Aorta (tissue), 5 donors: ENCODE results near the gene THAP12. TPM values are rescaled to one million over a fixed set of nuclear protein-coding genes. Genes with fewer than 3 reads are reported as not detected.

Experiments used
- ATAC-seq: fragments of 200-7000 bp; cut with Tn5 transposase; one replicate; pipeline ENCODE4 v1.9.1; 2022; ENCODE audit warnings: moderate library complexity; ENCODE audit not compliant: low FRiP score
- DNase-seq, 2 donors: peaks; one replicate each; pipeline ENCODE4 v3.0.0-alpha.2; 2020
- H3K27ac ChIP-seq, 2 donors: one replicate each; pipeline ENCODE4 v1.5.1; 2013; ENCODE audit warnings: low read length in 2 of 2, mild to moderate bottlenecking in 2 of 2, moderate library complexity in 2 of 2, control low read depth in 1 of 2, inconsistent platforms in 1 of 2, low read depth in 1 of 2
- H3K27me3 ChIP-seq, 2 donors: one replicate each; pipeline ENCODE4 v1.6.1; 2013; ENCODE audit warnings: control low read depth in 1 of 2, low read length in 1 of 2, mild to moderate bottlenecking in 1 of 2, moderate library complexity in 1 of 2; ENCODE audit not compliant: insufficient read depth in 2 of 2, control insufficient read depth in 1 of 2
- H3K36me3 ChIP-seq, 2 donors: one replicate each; pipeline ENCODE4 v1.6.1; 2013; ENCODE audit warnings: control low read depth in 1 of 2, low read length in 1 of 2, mild to moderate bottlenecking in 1 of 2; ENCODE audit not compliant: insufficient read depth in 2 of 2, control insufficient read depth in 1 of 2
- H3K4me1 ChIP-seq, 2 donors: one replicate each; pipeline ENCODE4 v1.6.1; 2013; ENCODE audit warnings: low read length in 2 of 2, control low read depth in 1 of 2, mild to moderate bottlenecking in 1 of 2, moderate library complexity in 1 of 2; ENCODE audit not compliant: insufficient read depth in 2 of 2, control insufficient read depth in 1 of 2
- H3K4me3 ChIP-seq, 2 donors: one replicate each; pipeline ENCODE4 v1.5.1; 2013; ENCODE audit warnings: low read length in 2 of 2, control low read depth in 1 of 2, mild to moderate bottlenecking in 1 of 2
- H3K9me3 ChIP-seq: one replicate; pipeline ENCODE4 v1.6.1; 2013; ENCODE audit warnings: mild to moderate bottlenecking, low read length; ENCODE audit not compliant: control insufficient read depth
- WGBS, 2 donors: extraction: QIAGEN DNeasy Blood & Tissue Kit; methylation state at CpG; one replicate each; pipeline ENCODE4 v1.1.7; 2013; 5-methylcytosine and 5-hydroxymethylcytosine counted together
- intact Hi-C, 2 donors: fragments of 100-400 bp; cut with DNase I; formaldehyde crosslinking; loops; one replicate each; pipeline versions ENCODE4 v1.14.2 to v1.15.0; 2022
- polyA plus RNA-seq, 2 donors: library from polyadenylated mRNA; stranded (reverse); fragments of 200-250 nt; gene quantifications; one replicate each; pipeline ENCODE4 v1.2.3, GENCODE V29; 2013
- total RNA-seq, 2 donors: library from RNA; stranded (reverse); fragmentation: NEBNext Ultra II Directional; extraction: Animal tissue kit (Norgen Biotek cat#: 25700); gene quantifications; one replicate each; pipeline ENCODE4 v1.2.1, GENCODE V29; 2021
- donor health status: healthy with polysubstance abuse.
- donor health status: Bipolar disorder and iron deficiency.
- donor health status: DM: no; HTN: no; CAD: no.
- donor health status: DM: no; HTN: no; CAD: no.
- donor health status: DM: yes; HTN: yes; CAD: no.

The THAP12 gene
- total and polyA plus RNA-seq, 4 donors: 20.4 to 41.0 (median 32.2) TPM

DNA sequence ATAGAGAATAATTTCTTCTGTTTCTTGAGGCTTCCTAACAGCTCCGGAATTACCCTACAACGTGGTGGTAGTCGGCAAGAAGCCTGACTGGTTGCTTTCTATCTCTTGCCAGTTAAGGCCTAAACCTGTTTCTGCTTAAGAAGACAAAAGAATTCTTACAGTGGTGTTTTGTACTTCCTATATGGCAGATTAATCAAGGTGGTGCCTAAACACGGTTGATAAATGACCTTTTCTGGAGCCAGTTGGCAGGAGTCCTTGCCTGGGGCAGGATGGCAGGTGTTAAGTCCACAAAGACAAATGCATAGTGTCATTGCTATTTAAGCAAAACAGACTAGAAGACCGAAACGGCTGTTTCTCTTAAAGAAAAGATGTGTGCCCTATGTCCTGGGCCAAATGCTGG lies 10.1 kb upstream of the THAP12 start:
- 55 to 58% methylated on average over 6 of the region's 6 CpGs for WGBS, 2 donors
- no peak for DNase-seq
- intact Hi-C loops: no loop called here

DNA sequence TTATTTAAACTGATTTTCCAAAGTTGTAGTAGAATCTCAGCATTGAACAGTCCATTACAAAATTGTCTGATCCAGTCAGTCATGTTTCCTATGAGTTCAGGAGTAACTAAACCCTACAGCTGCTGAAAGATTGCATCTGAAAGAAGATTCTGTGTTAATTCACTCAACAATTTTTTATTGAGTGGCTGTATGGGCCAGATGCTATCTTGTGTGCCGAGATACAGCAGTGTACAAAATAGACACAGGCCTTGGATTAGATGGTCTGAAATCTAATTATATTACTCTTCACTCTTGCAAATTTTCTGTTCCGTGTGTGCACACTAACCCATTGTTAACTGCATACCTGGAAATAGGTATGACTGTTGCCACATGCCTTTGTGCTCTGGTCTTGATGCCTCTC lies 7.5 kb upstream of the THAP12 start:
- H3K27ac ChIP-seq: no peak overlapping the region
- 95 to 99% methylated on average over 2 of the region's 2 CpGs for WGBS, 2 donors
- H3K27me3 ChIP-seq: no peaks in the 10 kb centered on the region
- no peak for DNase-seq
- H3K36me3 ChIP-seq: no peaks in the 10 kb centered on the region
- ATAC-seq: no peak
- H3K9me3 ChIP-seq: no peaks in the 10 kb centered on the region
- no peak overlapping the region for H3K4me3 ChIP-seq
- intact Hi-C loops: loop anchor here in 1 of 2 donors (10.0 kb wide), 1 partner anchor 286 kb away; the partner anchor contains the start of gene LRRC32
- no peaks in the 10 kb centered on the region for H3K4me1 ChIP-seq

More for the DNA sequence above, 10.1 kb upstream of the THAP12 start:
- Histone ChIP-seq H3K4me1 (no peaks in the 10 kb centered on the region), H3K4me3 (no peak overlapping the region), H3K27me3 (no peaks in the 10 kb centered on the region), H3K9me3 (no peaks in the 10 kb centered on the region), H3K36me3 (no peaks in the 10 kb centered on the region), H3K27ac (no peak overlapping the region)
- no peak for ATAC-seq

DNA sequence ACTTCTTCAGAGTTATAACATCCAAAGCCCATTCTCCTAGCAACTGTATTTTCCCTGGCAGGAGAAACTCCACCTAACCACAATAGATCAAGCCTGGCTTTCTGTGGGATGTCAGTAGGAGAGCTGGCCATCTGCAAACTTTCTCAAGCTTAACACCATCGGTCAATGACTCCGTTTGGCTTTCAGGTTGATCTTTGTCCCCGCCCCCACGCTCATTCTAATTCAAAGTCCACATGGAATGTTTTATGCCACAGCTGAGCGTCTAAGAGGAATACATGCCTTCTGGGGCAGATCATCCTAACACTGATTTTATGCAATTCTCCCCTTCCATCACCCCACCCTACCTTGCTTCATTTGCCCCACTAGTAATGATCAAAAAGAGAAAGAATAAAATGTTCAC lies 5.0 kb upstream of the THAP12 start:
- H3K4me3 ChIP-seq: no peak overlapping the region
- intact Hi-C loops: loop anchor here in 1 of 2 donors (10.0 kb wide), 1 partner anchor 289 kb away; the partner anchor contains the start of gene LRRC32
- no peaks in the 10 kb centered on the region for H3K4me1 ChIP-seq
- H3K27ac ChIP-seq: no peak overlapping the region
- no peaks in the 10 kb centered on the region for H3K27me3 ChIP-seq
- H3K36me3 ChIP-seq: no peaks in the 10 kb centered on the region
- no peak for DNase-seq
- H3K9me3 ChIP-seq: no peaks in the 10 kb centered on the region
- ATAC-seq: no peak
- 72 to 77% methylated on average over 5 of the region's 5 CpGs for WGBS, 2 donors

DNA sequence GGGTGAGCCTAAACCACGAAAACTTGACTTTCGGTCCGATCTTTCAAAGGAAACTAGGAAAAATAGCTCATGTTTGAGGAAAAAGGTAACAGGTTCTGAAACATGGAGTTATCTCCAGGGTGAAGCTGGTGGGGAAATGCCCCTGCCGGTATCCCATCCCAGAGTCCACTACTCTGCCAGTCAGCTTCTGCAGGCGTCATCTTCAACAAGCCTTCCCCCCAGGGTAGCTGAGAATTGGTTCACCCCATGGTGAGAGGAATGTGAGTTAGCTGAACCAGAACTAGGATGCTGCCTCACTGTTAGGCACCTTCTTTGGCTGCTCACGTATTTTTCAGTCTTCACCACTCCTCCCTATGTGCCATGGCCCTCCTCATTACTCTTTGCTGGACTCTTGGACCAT lies 1.3 kb upstream of the THAP12 start:
- WGBS, 2 donors: 63 to 67% methylated on average over 6 of the region's 6 CpGs
- H3K4me3 ChIP-seq: no peak overlapping the region
- H3K27ac ChIP-seq: no peak overlapping the region
- intact Hi-C loops: loop anchor here (5.0 to 10.0 kb wide), 2 partner anchors 60 to 293 kb away; partner anchors contain the start of gene LRRC32 (in 1 of the 2)
- H3K9me3 ChIP-seq: no peaks in the 10 kb centered on the region
- no peaks in the 10 kb centered on the region for H3K36me3 ChIP-seq
- no peaks in the 10 kb centered on the region for H3K27me3 ChIP-seq
- DNase-seq (no peak), ATAC-seq (no peak)
- H3K4me1 ChIP-seq: no peaks in the 10 kb centered on the region

DNA sequence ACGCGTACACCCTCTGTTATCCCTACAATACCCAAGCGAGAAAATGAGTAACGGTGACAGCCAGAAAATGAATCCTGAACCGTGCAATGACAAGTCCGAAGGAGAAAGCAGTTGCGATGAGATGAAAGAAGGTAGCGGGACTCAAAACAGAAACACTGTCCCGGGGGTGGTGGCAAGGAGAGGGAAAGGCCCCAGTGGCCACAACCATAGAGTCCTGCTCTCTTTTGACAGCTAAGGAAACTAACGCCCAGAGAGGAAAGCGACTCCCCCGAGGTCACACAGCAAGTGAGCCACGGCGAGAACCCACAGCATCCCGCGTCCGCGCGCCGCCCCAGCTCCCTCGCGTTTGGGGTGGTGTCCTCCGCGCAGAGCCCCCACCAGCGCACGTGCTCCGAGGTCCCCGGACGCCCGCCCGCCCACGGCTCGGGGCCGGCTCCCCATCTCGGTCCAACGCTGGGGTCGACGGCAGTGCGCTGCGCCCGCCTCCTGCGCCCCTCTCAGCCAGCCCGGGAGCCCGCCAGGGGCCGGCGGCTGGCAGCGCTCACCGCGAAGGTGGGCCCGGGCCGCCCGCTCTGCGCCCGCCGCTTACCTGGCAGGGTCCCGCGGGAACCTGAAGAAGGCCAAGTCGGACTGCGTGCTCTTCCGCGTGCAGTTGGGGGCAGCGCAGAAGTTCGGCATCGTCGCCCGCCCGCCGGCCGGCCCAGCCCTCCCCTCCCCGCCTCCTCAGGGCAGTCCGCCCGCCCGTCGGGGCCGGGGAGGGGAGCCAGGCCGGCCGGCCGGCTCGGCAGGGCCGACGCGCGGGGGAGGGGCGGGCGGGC lies 564 bp downstream of the THAP12 start:
- Histone ChIP-seq H3K4me1 (no peaks in the 10 kb centered on the region), H3K9me3 (no peaks in the 10 kb centered on the region), H3K27me3 (no peaks in the 10 kb centered on the region), H3K36me3 (no peaks in the 10 kb centered on the region), H3K4me3 (peak overlapping the region; percentile 71 to 90), H3K27ac (no peak overlapping the region)
- peak; percentile 16 for ATAC-seq
- peak; percentile 53 to 84 for DNase-seq
- intact Hi-C loops: loop anchor here (2.0 to 10.0 kb wide), 3 partner anchors 62 to 294 kb away; partner anchors contain the start of genes EMSY (in 1 of the 2) and LRRC32 (in 1 of the 2)
- WGBS, 2 donors: 0 to 1% methylated on average over 34 to 85 of the region's 85 CpGs

DNA sequence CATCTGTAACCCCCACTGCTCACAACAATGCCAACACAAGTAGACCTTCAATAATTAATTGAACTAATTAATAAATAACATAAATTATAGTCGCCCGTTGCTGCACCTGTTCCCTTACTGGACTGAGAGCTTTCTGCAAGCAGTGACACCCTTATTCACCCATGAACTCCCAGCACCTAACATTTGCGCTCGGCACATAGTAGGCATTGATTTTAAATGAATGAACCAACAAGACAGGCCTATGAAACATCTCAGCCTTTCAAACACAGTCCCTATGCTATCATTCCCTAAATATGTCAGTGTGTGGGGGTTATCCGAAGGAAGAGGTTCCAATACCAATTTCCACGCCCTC lies 1.1 kb downstream of the THAP12 start:
- WGBS, 2 donors: 38 to 40% methylated on average over 6 of the region's 6 CpGs
- intact Hi-C loops: loop anchor here (2.0 to 10.0 kb wide), 3 partner anchors 63 to 295 kb away; partner anchors contain the start of genes EMSY (in 1 of the 2) and LRRC32 (in 1 of the 2)

DNA sequence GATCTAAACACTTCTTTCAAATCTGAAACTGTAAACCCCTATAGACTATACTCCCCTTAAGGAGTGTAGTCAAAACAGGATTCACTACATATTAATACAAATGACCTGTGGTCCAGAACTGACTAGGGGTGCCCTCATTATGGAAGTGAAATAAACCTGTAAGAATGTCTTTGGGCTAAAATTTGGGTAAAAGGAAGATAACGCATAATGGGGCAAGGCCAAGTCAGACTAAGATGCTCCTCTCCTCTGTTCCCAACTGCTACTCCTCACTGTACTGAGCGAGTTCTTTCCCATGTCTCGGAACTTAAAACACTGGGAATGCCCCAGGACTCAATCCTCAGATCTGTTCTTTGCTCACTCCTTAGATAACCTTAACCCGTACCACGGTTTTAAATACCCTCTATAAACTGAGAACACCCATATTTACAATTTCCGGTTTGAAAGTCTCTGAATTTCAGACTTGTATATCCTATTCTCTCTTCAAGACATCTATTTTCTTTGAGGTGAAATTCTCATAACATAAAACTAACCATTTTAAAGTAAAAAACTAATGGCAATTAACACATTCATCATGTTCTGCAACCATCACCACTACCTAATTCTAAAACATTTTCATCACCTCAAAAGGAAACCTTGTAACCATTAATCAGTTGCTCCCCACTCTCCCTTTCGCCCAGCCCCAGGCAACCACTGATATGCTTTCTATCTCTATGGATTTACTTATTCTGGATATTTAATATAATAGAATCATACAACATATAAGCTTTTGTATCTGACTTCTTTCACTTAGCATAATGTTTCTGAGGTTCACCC lies 4.0 kb downstream of the THAP12 start:
- DNase-seq (no peak), ATAC-seq (no peak)
- Histone ChIP-seq H3K36me3 (no peaks in the 10 kb centered on the region), H3K27me3 (no peaks in the 10 kb centered on the region), H3K4me1 (no peaks in the 10 kb centered on the region), H3K4me3 (no peak overlapping the region), H3K9me3 (no peaks in the 10 kb centered on the region), H3K27ac (no peak overlapping the region)
- intact Hi-C loops: loop anchor here in 1 of 2 donors (2.0 kb wide), 1 partner anchor 32 kb away; no protein-coding TSS in a partner anchor
- WGBS, 2 donors: 87 to 88% methylated on average over 7 of the region's 7 CpGs

More for the DNA sequence above, 1.1 kb downstream of the THAP12 start:
- peak overlapping the region; percentile 71 to 90 for H3K4me3 ChIP-seq
- no peaks in the 10 kb centered on the region for H3K36me3 ChIP-seq
- no peaks in the 10 kb centered on the region for H3K9me3 ChIP-seq
- no peak overlapping the region for H3K27ac ChIP-seq
- H3K4me1 ChIP-seq: no peaks in the 10 kb centered on the region
- H3K27me3 ChIP-seq: no peaks in the 10 kb centered on the region
- no peak for ATAC-seq
- DNase-seq: no peak

DNA sequence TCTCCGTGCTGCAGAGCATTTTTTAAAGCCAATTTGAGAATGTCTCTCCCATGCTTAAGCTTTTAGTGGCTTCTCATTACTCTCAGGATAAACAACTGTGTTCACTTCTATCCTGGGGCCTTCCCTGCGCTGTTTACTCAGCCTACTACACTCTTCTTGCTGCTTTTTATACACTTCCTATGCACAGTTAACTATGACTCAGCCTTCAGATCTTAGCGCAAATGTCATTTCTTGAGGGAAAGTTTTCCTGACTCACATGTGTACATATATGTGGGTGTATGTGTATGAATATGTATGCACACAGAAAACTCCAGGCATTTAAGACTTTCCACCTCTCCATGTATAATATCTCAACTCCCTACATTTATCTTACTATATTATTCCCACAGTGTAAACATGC lies 9.8 kb downstream of the THAP12 start:
- Histone ChIP-seq H3K36me3 (no peaks in the 10 kb centered on the region), H3K9me3 (no peaks in the 10 kb centered on the region), H3K27ac (no peak overlapping the region), H3K27me3 (no peaks in the 10 kb centered on the region), H3K4me3 (no peak overlapping the region), H3K4me1 (peaks cover 0 to 2% of the 10 kb centered on the region in 2 donors)
- no peak for DNase-seq
- ATAC-seq: peak; percentile 26
- intact Hi-C loops: no loop called here
- 58 to 59% methylated on average over 3 of the region's 3 CpGs for WGBS, 2 donors
